ENCODE results near the gene NFIA.

The NFIA gene

DNA sequence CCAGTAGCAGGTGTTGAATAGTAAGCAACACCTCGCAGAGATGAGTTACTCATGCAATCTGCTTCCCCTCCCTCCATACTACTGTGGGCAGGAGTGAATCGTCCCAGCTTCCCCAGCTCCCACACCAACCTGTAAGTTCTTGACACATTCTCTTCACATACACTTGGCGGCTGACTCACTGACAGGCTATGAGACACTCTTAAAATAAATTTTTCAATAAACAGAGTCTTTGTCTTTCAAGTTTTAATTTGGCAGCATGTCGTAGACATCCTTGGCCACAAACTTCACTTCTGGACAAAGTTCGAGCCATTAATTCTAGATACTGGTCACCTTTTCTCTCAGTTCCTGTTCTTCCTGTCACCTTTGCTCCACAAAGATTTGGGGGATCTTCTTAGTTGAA, 351.9 kb downstream of the NFIA start:
- no peak for DNase-seq (ENCODE audit: low read depth)

DNA sequence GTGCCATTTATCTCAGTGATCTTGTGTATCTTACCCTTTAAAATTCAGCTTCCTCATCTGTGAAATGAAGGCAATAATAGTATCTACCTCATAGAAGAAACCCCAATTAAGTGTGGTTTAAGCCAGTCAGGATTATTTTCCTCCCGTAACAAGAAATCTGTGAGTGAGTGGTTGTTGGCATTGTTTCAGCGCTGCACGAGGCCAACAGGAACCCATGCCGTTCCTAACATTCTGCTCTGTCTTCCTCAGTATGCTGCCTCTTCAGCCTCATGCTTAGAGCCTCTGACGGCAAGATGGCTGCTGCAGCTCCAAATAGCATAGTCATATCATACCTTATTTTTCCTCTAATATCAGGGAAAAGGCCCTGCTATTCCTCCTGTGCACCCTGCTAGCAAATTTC, 352.9 kb downstream of the NFIA start:
- DNase-seq (ENCODE audit: low read depth), result no peak

DNA sequence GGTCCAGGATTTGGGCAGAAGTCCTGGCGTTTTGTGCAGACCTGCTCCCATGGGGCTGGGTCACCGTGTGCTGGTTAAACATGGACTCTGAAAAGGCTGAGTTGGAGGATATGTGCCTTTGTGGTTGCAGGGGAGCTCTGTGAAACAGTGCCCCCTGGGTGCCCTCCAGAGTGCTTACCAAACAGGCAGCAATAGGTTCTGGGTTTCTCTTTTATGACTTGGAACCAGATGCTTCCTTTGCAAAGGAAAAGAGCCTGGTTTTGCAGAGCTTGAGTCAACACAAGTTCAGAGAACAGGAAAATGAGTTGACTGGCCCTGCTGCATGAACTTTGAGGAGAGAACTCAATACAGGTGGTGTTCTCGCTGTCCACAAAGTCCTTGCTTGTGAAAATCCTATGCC, 353.7 kb downstream of the NFIA start:
- no peak for DNase-seq (ENCODE audit: low read depth)

GRCh38 chr1:61436491-61437120, 354.2 kb downstream of the NFIA start:
- no peak for DNase-seq (ENCODE audit: low read depth)

DNA sequence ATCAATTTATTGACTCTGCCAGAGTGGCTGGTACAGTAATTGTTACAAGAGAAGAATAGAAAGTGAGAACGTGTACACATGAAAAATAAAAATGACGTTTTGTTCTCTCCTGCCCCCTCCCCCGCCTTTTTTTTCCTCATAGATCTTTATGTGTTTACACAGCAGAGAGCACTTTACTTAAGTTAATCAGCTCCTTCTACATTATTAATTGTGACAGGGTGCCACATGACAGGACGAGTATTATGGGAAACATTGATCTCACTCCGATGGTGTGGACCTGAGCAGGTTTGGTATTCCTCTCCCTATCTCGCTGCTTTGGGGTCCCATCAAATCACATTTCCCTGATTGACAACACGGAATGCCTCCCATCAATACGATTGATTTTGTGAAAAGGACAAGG, 356.9 kb downstream of the NFIA start:
- DNase-seq (ENCODE audit: low read depth), result no peak

DNA sequence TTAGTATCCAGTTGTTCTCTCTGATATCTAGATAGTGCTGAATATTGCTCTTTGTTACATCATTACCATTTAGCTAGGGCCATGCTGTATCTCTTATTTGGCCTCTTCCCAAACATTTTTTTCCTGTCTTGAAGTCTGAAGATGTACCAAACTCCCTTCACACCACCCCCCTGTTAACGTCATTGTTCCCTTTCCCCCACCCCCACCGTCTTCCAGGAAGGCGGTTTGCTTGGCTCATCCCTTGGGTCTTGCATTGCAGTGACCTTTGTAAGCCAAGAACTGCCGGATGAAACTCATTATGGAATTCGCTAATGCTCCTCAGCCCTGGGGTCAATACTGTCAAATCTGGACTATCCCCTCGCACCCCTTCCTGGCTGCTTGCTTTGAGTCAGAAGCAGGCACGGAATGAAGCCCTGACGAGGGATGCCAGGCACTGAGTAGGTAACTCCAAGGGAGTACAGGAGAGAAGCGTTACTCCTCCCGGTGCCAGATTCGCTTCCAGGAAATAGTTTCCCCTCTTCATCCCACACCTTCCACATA, 359.4 kb downstream of the NFIA start:
- no peak for DNase-seq (ENCODE audit: low read depth)

DNA sequence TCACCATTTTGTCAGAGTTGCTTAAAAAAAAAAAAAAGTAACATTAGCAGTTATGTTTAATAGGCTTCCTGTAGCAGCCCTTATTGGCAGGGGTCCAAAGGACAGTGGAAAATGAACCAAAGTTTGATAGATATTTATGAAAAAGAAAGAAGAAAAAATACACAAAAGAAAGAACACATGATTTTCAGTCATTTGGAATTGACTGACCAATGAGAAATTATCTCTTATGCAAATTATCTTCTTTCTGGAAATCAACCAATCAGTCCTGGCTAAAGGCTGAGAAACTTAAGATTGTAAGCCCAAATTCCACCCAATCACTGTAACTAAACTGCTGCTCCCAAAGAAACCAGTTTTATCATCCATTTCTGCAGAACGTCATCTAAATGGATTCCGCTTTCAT, 360.2 kb downstream of the NFIA start:
- no peak for DNase-seq (ENCODE audit: low read depth)

DNA sequence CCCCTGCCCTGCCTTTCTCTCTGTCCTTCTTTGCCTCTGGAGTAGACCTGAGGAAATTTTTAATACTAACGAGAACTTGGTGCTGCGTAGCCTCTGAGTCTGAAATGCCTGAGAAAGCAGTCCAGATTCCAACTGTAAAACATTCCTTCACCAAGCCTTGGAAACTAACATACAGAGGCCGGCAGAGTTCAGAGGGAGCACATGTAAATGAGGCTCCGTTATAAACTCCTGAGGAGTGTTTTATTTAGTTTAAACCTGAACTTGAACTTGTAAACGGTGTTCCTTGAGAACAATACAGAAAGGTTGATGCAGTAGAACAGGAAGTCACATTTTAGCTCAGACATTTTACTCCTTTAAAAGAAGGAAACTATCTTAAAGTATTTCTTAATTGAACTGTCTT, 361.9 kb downstream of the NFIA start:
- DNase-seq (ENCODE audit: low read depth), result no peak

DNA sequence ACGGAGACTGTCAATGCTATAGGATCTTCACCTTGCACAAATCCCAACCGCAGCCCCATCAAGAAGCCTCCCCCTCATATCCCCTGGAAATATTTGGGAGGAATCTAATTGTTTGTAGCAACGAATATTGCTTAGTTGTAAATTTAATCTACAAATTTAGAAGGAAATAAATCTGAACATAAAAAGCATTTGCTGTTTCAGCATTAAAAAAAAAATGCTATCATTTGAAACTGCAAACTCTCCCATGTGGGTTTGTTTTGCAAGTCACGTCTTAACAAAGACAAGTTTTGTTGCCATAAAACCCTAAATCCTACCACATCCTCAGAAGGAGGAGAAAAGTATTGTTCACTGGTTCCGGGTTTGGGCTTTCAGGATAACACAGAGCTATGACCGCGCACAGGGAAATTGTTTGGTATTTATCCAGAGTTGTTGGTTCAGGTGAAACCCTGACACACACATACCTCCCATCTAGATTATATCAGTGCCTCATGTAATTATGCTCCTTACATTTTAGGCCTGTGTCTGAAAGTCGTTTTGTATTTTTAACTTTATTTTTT, 363.0 kb downstream of the NFIA start:
- no peak for DNase-seq (ENCODE audit: low read depth)

DNA sequence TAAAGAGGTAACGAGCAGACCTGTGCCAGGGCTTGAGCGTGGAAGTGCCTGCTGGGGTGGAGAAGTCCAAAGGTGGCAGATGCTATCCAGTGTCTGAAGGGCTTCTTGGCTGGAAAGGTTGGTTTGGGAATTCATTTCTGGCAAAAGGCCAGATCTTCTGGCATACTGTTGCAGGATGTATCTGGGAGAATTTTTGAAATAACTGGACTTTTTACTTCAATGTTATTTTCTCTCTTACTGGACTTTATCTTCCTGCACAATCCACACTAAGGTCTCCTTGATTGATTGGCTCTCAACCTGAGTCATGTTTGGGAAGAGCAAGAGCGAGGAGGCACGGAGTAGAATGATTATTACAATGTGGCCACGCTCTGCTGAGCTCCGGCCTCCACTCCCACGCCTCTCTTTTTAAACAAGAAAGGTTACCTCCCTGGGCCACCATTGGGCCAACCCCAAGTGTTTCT, 364.2 kb downstream of the NFIA start:
- no peak for DNase-seq (ENCODE audit: low read depth)

DNA sequence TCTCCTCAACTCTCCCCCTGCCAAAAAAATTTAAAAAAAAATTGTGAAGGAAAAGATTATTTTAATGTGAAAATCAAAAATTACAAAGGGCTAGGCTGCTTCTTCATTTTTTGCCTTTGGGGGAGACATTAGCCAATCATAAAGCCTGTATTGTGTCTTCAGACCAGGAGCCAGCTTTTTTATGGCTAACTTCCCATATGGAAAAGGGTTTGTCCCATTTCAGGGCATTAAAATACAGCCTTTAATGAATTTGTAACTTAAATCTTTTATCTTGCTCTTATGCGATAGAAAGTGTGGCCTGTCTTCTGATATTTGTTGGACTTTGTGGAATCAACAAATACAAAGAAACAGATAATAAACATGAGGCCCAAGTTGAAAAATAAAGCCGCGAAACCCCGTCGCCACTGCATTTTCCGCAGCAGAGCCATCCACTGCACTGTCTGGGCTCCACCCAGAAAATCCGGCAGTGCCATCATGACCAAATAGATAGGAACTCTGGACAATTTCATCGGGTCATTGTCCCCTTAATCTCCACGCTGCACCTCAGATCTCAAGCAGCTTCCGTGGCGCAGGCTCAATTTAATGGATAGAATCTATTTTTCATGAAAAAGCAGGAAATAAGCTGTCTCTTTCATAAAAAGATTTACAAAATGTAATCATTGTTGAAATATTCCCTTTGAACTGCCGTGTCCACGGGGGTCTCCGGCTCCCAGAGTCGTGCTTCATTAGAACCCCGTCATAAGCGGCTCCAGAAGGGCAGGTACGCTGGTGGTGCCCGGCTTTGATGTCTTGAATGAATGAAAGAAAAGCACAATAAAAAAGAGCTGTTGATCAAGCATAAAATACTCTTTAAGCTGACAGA, 365.0 kb downstream of the NFIA start:
- no peak for DNase-seq (ENCODE audit: low read depth)

GRCh38 chr1:61447968-61448430, 365.6 kb downstream of the NFIA start:
- DNase-seq (ENCODE audit: low read depth), result no peak

- no peak for DNase-seq (ENCODE audit: low read depth)
Measured at GRCh38 chr1:61448914-61449313, 366.6 kb downstream of the NFIA start.

GRCh38 chr1:61449410-61449809, 367.0 kb downstream of the NFIA start:
- DNase-seq (ENCODE audit: low read depth), result no peak

DNA sequence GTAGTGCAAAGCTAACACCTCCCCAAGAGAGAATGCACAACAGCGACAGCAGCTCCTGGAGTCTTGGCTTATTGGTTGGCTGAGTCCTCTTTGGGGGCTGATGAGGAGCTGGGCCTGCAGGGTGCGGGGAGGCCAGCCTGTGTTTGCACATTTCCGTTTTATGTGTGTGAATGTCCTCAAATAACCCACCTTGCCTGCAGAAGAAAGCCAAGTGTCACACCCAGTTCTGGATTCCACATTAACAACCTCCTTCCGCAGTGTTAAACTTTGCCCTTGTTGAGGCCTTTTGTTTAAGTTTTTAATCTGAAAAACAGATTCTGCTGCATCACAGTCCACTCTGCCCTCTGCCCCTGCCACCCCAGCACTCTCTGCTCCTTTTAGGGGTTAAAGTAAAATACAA, 368.1 kb downstream of the NFIA start:
- DNase-seq (ENCODE audit: low read depth), result no peak

- no peak for DNase-seq (ENCODE audit: low read depth)
Measured at GRCh38 chr1:61450872-61451571, 368.7 kb downstream of the NFIA start.

- DNase-seq (ENCODE audit: low read depth), result no peak
Measured at GRCh38 chr1:61451572-61451968, 369.2 kb downstream of the NFIA start.

GRCh38 chr1:61452176-61453035, 370.0 kb downstream of the NFIA start:
- DNase-seq (ENCODE audit: low read depth), result no peak

DNA sequence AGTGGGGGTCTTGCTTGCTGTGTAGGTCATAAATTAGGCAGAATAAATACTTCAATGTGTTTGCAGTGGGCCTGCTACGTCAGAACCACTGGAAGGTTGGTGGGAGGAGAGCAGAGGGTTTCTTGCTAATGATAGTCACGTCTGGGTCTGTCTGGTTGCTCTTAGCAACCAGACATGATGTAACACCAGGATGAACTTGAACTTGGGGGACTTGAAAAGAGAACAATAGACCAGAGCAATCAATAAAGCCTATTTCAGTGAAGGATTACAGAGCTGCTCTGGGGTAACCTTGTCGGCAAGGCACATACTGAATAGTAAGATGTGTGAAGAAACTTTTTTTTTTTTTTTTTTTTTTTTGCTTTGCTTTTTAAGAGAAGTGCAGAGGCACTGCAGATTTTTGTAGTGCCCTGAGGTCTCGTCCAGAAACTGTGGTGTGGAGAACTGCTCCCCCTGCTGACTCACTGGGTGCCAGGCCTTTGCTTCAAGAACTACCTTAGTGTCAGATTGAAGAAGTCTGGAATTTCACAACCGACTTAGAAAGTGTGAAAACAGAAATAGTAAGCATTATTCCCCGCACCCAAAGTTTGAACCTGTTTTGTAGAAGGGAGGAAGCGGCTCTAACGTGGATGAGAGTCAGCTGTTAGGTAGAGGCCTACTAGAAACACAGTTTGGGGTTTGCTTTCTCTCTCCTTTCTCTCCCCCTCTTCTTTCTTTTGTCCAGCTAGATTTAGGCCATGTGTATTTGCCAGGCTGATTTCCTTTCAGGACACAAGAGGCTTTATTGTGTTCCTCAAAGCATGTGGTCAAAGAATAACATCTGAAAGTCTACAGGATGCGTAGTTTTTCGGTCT, 371.0 kb downstream of the NFIA start:
- peak; percentile 57 for DNase-seq (ENCODE audit: low read depth)

DNA sequence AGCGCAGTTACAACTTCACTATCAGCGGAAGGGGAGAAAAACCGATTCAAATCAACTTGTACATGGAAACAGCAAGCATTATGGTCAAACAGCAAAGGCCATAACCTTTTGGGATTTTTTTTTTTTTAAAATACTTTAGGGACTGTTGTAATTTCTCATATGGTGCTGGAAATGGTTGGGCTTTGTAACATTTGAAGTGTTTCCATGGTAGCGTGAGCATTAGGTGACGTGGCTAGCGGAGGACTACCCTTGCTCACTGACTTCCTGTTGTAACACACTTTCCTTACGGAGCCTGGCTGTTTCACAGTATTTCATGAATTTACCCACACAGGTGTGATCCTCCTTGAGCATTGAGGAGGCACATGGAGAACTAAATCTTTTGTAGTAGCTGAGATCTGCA, 373.0 kb downstream of the NFIA start:
- no peak for DNase-seq (ENCODE audit: low read depth)
